ENCODE data around the gene TRIP10.

GRCh38 chr19:6719992-6720368 lies 19.5 kb upstream of the TRIP10 start:
- TF ChIP-seq CTCF (IDR thresholded peaks at IDR 0.05 in 8 of 11, conservative IDR thresholded peaks at IDR 0.05 in 3 of 11) (no peak), POLR2A (IDR thresholded peaks at IDR 0.05) (no peak), POLR2AphosphoS5 (IDR thresholded peaks at IDR 0.05) (no peak)

Data from spleen (tissue), 7 donors.